Left renal cortex interstitium (tissue), 4 donors: ENCODE data around the gene CCDC9. TPM values are rescaled to one million over a fixed set of nuclear protein-coding genes. Genes with fewer than 3 reads are reported as not detected.
"Not testable (repeated sequence)": the region's sequence is repeated elsewhere in the genome, so short reads cannot be mapped to it uniquely, and the experiment has no call there.

Experiments used
- DNase-seq, 4 donors: peaks; one replicate each; pipeline ENCODE4 v3.0.0-alpha.2; 2013; ENCODE audit warnings: low read depth in 4 of 4, low spot score in 2 of 4, missing footprints in 1 of 4
- polyA plus RNA-seq, 4 donors: library from polyadenylated mRNA; unstranded; fragments of 120-200 nt; gene quantifications; one replicate each; pipeline ENCODE4 v1.2.1, GENCODE V29; 2013; ENCODE audit not compliant: insufficient read length in 4 of 4

The CCDC9 gene
- polyA plus RNA-seq, 4 donors, result 19.5 to 31.8 (median 29.0) TPM

- no peak for DNase-seq
These were observed 2.7 kb downstream of the CCDC9 start for GRCh38 chr19:47258895-47259555.

- no peak for DNase-seq
These were observed 4.2 kb downstream of the CCDC9 start for GRCh38 chr19:47260476-47260875.

- DNase-seq, result not testable (repeated sequence)
These were observed 5.8 kb downstream of the CCDC9 start for GRCh38 chr19:47261946-47262793.

GRCh38 chr19:47264629-47265028 is 8.3 kb downstream of the CCDC9 start:
- DNase-seq, result no peak

- DNase-seq, result no peak
These were observed 10.1 kb downstream of the CCDC9 start for GRCh38 chr19:47266401-47266941.

GRCh38 chr19:47267350-47267759 is 11.0 kb downstream of the CCDC9 start:
- no peak for DNase-seq

- no peak for DNase-seq
These were observed 11.7 kb downstream of the CCDC9 start for GRCh38 chr19:47268028-47268427.

- DNase-seq, result no peak
These were observed 13.3 kb downstream of the CCDC9 start for GRCh38 chr19:47269596-47269995.

GRCh38 chr19:47270408-47270807 is 14.1 kb downstream of the CCDC9 start:
- no peak for DNase-seq

- DNase-seq, result no peak
These were observed 15.6 kb downstream of the CCDC9 start for GRCh38 chr19:47271949-47272348.

GRCh38 chr19:47272448-47273312 is 16.4 kb downstream of the CCDC9 start:
- DNase-seq, result peak in 1 of 4 donors; percentile 18

- DNase-seq, result peak; percentile 88 to 89 (median 89)
These were observed 17.2 kb downstream of the CCDC9 start for GRCh38 chr19:47273313-47274070.

GRCh38 chr19:47274071-47274890 is 18.0 kb downstream of the CCDC9 start, which contains the start of gene INAFM1:
Gene INAFM1 (plus strand): TSS chr19:47274885. CDS start chr19:47274920, 35 bp downstream.
- DNase-seq, result peak in 2 of 4 donors; percentile 81 to 86

GRCh38 chr19:47274891-47275761 is 18.8 kb downstream of the CCDC9 start:
- DNase-seq, result peak in 1 of 4 donors; percentile 18

- DNase-seq, result no peak
These were observed 19.6 kb downstream of the CCDC9 start for GRCh38 chr19:47275791-47276461.

GRCh38 chr19:47276513-47276912 is 20.2 kb downstream of the CCDC9 start:
- not testable (repeated sequence) for DNase-seq

- DNase-seq, result no peak
These were observed 24.0 kb downstream of the CCDC9 start for GRCh38 chr19:47280183-47280797.
